GM21390 (cell line): Measurements from ENCODE around the gene PAX8.

Source experiments
- ATAC-seq: cut with Tn5 transposase; IDR thresholded peaks from one replicate; pipeline ENCODE4 v1.9.1; 2021; ENCODE audit not compliant: unreplicated experiment

PAX8 gene

DNA sequence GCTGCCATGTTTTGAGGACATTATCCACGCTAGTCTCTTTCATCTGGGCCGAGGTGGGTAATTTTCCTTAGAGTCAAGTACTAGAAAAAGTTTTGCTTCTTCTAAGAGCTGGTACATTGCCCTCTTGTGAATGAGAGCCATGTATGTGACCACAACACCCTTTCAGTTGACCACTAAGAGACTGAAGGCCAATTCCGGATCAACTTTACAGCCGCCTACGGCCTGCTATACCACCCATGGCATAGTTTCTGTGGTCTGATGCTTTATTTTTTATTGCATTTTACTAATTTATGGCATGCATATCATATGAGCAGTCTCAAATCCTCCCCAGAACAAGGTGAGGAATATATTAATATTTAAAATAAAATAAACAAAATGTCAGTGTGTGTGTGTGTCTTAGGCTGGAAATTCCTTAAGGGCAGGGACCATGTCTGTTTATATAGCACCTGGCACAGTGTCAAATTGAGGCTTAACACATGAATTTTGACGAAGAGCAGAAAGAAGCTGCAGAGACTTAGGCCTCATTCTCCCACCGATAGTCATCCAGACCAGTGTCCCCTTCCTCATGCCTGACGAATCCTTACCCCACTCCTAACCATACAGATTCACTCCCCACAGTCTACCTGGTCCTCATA is 69.6 kb downstream of the PAX8 start:
- ATAC-seq = no peak

DNA sequence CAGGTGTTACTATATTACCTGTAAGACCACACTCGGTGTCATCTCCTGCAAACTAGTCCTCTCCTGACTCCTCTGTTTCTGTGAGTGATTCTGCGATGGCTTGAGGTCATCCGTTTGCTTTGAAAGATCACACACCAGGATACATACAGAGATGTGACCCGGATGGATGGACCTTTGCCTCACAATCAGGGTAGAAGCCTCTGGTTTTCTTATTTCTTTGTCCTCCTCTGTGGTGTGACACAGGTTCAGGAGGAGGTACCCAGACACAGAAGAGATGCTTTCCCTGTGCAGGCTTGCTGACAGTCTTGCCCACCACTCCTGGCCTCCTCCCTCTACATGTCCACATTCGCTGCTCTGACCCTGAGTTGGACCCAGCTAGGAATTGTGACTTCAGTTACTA is 70.3 kb downstream of the PAX8 start:
- no peak for ATAC-seq

DNA sequence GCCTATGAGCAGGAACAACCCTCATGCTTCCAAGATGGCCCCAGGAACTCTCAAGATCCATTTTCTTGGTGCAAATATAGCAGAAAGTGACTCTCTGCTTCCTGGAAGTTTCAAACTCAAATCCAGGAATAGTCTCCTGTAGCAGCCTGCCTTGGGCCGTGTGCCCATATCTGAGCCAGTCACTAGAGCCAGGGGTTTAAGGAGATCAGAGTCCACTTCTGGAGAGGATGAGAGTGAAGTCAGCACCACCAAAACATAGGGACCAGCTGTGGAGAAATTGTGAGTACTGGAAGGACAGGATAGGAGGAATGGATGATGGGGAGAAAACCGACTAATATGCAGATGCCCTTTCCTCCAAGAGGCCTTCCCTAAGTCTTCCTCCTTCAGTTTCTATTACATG is 71.7 kb downstream of the PAX8 start:
- no peak for ATAC-seq

DNA sequence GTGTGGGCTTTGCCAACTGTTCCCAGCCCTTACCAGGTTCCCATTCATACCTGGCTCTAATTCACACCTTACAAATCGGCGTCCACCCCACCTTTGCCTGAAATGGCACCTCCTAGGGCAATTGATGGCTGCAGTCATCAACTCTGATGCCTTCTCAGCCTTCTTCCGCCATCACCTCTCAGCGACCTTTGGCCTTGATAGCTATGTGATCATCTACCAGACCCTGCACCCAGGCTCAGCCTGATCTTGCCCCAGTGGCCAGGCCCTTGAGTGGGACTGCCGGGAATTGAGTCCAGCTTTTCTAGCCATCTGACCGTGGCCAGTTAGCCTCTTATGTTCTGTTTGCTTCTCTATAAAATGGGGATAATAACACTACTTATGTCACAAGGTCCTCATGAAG is 72.5 kb downstream of the PAX8 start:
- no peak for ATAC-seq

DNA sequence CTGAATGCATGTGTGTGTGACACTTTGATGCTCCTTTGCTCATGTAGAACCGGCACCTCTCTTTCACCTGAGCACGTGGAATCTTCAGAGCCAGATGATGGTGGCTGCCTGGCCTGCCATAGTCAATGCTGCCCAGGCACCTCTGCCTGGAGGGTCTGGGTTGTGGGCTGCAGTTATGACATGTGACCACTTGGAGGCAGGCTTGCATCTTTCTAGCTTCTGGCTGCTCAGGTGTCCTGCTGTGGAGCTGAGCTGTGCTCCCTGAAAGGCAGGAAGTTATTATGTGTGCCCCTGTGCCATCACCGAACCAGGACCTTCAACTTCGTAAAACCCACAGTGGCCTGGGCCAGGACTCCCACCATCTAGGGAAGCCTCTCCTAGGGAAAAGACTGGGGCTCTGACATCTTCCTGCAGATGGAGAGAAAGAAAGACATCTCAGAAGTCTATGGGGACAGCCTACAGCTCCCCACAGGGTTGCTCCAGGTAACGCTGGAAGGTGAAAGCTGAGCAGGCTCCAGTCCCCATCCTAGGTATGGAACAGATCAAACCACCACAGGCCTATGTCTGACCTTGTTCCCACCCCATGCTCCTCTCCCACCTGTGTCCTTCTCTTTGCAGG is 74.7 kb downstream of the PAX8 start:
- peak; percentile 71 for ATAC-seq

DNA sequence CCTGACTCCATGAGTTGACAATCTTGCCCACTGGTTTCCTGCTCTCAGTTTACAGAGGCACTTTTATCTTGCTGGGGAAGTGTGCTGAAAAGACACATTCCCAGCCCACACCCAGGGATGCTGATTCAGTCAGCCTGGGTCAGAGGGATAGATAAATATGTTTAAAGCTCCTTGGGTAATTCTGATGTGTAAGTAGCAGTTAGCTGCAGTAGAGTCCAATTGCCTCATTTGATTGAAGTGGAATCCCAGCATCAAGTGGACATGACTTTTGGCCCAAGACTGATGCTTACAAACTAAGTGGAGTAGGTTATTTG is 75.5 kb downstream of the PAX8 start:
- ATAC-seq = no peak

DNA sequence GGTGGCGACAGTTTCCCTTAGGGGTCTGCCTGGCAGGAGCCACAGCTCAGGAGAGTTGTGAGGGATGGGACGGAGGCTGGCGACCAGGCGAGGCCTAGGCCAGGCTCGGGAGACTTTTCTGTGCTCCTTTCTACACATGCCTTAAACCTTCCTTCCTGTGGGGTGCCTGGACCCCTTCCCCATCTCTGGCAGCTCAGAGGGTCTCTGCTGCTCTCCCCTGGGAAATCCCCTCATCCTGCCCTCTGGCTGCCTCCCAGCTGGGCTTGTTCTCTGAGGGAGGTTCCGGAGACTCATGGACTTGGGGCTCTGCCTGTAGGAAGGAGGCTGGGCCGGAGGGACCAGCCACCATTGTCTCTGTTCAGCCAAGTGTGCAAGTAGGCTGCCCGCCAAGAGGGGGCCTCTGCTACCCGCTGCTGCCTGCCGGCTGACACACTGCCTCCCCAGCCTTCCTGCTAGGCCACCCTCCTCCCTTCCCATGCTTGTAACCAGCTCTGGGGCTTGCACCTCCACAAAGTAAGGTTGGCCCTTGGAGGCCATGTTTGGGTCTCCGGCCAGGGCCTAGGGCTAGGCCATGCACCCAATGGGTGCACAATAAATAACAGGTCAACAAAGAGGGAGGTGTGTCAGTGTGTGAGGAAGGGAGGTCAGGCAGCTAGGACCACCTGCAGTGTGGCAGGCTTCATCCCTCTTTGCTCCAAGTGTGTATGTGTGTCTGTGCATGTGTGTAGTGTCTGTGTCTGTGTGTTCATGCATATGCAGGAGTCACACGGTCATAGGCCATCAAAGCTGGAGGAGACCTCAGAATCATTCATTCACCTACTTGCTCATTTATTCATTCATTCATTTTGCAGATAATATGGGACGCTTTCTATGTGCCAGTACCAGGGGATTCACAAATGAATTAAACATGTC is 76.2 kb downstream of the PAX8 start:
- no peak for ATAC-seq

DNA sequence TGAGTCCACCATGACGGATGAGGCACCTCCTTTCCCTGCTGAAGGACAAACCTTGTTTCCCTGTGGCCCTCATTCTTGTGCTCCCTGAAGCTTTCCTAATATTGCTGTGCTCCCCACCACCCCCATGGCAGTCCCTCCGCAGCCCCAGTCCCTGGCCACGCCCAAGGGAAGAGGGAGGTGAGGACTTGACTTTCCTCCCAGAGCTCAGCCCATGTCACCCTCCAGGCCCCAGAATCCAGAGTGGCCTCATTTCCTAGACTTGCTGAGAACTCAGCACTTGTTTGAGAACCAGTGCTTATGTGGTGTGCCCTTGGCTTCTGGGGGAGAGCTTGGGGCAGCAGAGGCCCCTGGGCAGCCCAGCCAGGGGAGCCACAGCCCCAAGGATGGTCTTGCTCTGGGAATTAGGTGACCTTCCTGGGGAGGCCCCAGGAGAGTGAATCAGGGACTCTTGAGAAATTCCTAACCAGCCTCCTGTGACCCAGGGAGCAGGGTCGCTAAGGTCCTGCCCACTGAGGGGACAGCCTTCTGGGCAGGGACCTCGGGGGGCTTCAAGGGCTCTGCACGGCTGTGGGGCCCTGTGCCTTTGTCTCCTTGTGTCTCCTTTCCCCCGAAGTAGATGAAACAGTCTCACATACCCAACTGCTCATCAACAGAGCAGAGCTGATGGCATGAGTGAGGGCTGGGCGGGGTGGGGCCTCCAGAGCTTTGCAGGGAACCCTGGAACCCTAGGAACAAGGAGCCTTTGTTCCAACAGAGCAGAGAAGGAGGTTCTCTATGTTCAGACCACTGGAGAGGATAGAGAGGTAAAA is 77.0 kb downstream of the PAX8 start:
- no peak for ATAC-seq

DNA sequence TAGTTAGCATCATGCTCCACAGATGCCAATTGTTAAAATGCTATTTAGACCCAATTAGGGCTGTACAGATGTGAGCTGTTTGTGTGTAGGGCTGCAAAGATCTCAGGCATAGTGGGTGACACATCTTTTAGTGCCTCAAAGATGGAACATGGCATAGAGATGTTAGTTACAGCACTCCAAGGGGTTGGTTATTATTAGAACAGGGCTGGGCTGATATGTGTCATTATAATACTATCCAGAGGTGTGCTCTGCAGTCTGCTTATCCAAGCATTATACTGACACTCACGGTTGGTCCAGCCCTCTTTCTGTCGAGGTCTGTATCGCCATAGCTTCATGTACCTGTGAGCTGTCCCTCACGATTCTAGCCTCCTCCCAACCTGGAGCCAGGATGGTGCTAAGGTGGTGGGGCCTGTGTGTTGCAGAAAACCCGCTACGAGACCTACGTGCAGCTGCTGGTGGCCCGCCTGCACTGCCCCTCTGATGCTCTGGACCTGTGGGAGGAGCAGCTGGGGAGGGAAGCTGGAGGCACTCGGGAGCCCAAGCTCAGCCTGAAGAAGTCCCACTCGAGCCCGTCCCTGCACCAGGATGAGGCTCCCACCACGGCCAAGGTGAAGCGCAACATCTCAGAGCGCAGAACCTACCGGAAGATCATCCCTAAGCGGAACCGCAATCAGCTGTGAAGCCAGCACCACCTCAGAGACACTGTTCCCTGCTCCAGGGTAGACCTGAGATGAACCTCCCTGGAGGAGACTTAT is 77.8 kb downstream of the PAX8 start:
- ATAC-seq = no peak

DNA sequence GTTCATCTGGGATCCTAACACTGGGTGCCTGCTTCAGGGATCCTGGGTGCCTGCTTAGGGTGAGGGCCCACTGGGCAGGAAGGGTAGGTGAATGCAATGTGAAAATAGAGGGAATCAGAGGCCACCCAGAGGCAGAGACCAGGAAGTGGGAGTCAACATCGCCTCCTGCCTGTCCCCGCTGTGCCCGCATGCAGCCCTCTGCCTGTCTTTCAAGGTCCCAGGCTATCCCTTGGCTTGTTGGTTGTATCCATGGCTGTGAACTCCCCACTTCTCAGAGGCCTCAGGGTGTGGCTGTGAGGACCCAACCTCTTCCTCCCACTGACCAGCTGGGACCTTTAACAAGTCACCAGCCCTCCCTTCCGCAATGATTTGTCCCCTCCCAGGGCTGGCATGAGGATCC is 78.5 kb downstream of the PAX8 start:
- no peak for ATAC-seq

DNA sequence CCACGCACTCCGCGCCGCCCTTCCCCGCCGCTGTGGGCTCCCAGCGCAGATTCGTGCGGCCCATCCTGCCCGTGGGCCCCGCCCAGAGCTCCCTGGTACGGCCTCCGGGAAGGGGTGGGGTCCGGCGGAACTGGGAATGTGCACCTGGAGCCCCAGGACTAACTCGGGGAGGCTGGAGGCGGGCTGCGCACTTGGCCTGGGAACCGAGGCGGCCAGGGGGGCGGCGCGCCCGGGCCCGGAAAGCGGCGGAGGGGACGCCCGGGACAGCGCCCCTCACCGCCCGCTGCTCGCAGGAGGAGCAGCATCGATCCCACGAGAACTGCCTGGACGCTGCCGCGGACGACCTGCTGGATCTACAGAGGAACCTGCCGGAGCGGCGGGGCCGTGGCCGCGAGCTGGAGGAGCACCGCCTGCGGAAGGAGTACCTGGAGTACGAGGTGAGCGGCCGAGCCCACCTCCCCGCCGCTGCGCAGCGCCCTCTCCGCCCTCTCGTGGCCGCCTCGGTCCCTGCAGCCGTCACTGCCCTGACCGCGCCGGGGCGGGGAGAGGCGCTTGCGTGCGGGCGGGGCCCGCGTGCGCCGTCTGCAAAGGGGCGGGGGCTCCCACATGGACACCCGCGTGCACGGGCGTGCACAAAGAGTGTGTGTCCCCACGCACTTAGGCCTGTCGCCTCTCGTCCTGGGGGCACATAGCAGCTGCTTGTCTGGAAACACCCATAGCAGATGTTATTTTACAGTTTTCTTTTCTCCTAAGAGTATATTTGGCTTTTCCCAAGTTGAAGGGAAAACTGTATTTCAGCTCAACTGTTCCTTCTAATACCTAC is 79.7 kb downstream of the PAX8 start:
- ATAC-seq = peak; percentile 79

DNA sequence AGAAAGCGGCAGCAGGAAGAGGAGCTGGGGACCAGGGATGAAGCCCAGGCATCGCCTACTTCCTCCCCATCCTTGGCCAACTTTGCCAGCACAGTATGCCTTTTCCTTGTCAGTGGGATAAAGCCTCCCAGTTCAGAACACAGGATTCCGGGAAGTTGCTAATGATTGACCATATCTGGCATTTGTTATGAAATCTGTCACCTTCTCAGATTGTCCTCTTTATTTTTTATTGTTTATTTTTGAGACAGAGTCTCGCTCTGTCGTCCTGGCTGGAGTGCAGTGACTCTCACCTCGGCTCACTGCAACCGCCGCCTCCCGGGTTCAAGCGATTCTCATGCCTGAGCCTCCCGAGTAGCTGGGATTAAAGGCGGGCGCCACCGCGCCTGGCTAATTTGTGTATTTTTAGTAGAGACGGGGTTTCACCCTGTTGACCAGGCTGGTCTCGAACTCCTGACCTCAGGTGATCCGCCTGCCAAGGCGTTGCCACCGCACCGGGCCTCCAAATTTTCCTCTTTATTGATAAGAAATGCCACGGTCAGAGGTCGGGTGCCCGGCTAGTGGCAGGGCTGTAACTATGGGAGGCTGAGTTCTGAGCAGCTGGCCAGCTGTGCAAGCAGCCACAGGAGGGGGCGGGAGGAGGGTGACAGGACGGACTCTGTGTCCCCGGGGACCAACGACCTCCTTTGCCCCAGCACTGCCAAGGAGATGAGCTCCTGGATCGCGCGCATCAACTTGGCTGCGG is 80.5 kb downstream of the PAX8 start:
- no peak for ATAC-seq

DNA sequence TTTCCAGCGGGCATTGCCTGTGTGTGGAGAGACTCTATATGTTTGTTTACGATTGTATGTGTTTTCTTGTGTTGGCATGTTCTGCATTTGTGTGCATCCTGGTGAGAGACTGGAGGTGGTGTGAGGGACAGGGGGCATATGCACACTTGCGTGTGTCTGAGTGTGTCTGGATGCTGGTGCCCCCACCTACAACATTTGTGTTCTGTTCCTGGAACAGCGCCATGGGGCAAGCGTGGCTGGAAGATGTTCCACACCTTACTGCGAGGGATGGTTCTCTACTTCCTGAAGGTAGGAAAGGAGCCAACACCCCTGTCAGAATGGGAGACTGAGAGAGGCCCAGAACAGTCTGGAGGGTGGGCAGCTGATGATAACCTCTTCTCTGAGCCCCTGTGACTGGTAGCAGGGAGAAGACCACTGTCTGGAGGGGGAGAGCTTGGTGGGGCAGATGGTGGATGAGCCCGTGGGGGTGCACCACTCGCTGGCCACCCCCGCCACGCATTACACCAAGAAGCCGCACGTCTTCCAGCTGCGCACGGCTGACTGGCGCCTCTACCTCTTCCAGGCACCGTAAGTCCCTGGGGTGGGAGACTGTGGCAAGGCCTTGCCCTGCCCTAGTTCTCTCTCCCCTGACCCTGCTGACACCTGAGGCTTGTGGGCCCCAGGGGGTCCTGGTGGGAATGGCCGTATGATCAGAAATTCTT is 81.2 kb downstream of the PAX8 start:
- ATAC-seq = no peak

DNA sequence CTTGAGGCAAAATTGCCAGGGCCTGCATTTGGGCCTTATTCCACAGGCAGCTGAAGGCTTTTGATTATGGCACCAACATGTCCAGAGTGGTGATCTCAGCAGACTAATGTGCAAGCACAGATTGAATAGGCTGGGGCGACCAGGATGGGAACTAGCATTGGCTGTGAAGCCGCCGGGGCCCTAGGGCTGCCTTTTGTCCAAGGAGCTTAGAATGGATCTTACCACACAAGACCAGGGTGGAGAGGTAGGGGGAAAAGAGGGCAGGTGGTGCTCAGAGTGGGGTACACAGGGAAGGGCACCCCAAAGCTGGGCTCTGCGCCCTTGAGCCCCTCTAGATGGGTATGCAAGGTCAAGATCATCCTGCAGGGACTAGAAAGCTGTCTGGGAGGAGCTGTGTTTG is 81.9 kb downstream of the PAX8 start:
- no peak for ATAC-seq

DNA sequence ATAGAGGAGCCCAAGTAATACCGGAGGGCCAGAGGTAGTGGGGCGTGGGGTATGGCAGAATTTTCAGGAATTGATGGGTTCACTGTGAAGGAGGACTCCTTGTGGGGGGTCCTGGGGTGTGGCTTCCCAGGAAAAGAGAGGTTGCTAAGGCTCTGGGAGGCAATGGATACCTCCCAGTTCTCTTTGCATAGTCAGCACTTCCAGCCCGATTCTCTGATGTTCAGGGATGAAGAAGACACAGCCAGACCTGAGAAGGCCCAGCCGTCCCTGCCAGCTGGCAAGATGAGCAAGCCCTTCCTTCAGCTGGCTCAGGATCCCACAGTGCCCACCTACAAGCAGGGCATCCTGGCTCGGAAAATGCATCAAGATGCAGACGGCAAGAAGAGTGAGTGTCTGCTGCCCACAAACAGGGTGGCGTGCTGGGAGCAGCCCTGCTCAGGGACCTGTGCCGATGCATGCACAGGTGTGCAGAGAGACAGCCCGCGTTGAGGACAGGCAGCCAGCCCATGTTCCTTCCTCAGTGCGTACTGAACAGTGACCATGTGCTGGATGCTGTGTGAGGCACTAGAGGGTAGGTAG is 82.7 kb downstream of the PAX8 start:
- no peak for ATAC-seq

DNA sequence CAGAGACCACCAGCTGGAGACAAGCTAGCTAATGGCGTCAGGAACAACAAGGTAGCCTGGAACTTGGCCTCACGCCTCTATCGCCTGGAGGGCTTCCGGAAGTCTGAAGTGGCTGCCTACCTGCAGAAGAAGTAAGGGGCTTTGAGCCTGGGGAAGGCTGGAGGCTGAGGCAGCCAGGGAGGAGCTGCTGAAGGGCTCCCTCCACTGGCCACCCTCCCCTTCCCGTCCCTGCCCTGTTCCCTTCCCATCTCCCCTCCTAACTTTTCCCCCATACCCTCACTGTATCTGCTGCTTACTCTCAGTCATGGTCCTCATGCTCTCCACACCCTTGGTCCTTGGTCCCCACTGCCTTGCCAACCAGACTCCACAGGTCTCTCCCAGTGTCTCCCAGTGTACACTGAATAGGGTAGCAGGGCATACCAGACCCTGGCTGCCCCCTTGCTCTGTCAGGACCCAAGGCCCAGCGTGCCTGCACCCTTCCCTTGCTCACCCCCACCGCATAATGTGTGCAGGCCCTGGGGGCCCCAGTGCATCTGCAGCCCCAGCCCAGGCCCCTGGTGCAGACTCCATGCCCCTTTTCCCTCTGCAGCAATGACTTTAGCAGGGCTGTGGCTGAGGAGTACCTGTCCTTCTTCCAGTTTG is 86.1 kb downstream of the PAX8 start:
- no peak for ATAC-seq

DNA sequence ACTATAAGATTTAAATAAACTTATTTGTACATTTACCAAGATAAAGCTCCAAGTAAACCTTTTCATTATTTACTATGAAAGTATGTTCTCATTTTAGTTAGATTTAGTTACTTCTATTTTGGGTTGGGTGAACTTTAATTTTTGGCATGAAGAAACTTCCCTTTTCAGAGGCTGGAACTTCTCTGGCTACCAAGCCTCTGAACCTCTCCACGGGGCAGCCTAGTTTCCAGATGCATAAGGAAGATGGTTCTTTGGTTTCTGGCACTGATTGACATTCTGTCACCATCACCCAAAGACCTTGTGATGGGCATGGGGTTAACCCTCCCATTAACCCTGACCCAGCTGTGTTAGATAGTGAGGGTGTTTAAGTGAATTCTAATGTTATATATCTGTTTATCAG is 87.8 kb downstream of the PAX8 start:
- no peak for ATAC-seq

DNA sequence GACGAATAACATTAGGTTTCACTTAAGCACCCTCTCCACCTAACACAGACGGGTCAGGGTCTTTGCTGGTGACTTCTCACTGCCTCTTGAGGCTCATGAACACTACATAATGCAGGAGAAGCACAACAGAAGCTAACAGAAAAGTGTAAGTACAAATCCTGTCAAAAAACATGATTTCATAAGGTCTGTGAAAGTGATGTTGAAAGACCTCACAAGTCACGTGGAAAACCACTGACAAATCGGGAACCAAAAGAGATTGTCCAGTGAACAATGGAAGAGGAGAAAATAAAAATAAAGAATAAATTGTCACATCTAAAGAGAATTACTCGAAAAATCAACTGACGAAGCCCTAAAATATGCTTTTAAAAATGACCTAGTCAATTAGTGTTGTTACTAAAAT is 91.0 kb downstream of the PAX8 start:
- ATAC-seq = no peak
